IPS-20b (cell line): ENCODE measurements around the gene ZNF532.
"Not testable (repeated sequence)": the region's sequence is repeated elsewhere in the genome, so short reads cannot be mapped to it uniquely, and the experiment has no call there.

Source experiments
- H3K27ac ChIP-seq: one replicate; pipeline ENCODE4 v1.5.1; 2013; ENCODE audit warnings: low read length
- H3K27me3 ChIP-seq: 2 replicates; pipeline ENCODE4 v1.6.1; 2013; ENCODE audit warnings: mild to moderate bottlenecking, low read length, inconsistent platforms; ENCODE audit not compliant: insufficient read depth
- H3K36me3 ChIP-seq: 2 replicates; pipeline ENCODE4 v1.6.1; 2013; ENCODE audit warnings: low read depth, mild to moderate bottlenecking, inconsistent platforms, low read length, moderate library complexity; ENCODE audit not compliant: insufficient read depth
- H3K4me1 ChIP-seq: 2 replicates; pipeline ENCODE4 v1.6.1; 2013; ENCODE audit warnings: mild to moderate bottlenecking, control low read depth, inconsistent platforms, low read length, moderate library complexity; ENCODE audit not compliant: insufficient read depth
- H3K4me3 ChIP-seq: 2 replicates; pipeline ENCODE4 v1.5.1; 2013; ENCODE audit warnings: mild to moderate bottlenecking, low read length, inconsistent platforms
- H3K9ac ChIP-seq: 2 replicates; pipeline ENCODE4 v1.6.1; 2013; ENCODE audit warnings: low read depth, mild to moderate bottlenecking, inconsistent platforms, low read length, moderate library complexity
- H3K9me3 ChIP-seq: 2 replicates; pipeline ENCODE4 v1.6.1; 2013; ENCODE audit warnings: mild to moderate bottlenecking, low read depth, low read length, inconsistent platforms; ENCODE audit not compliant: insufficient read depth

ZNF532 gene

GRCh38 chr18:58864146-58865032, at the start of gene ZNF532:
TSS of gene ZNF532 (plus strand) at chr18:58864877. CDS start in a region left out here.
- Histone ChIP-seq H3K36me3 (peaks cover 49% of the 10 kb centered on the region), H3K9ac (peak within 1 kb of the TSS; percentile 85), H3K4me1 (peaks cover 73% of the 10 kb centered on the region), H3K27ac (peak within 1 kb of the TSS; percentile 94), H3K27me3 (no peaks in the 10 kb centered on the region), H3K9me3 (peaks cover 7% of the 10 kb centered on the region; the same call in 1 of the 2 replicates), H3K4me3 (peak within 1 kb of the TSS; percentile 64)

- H3K36me3 ChIP-seq: no peaks in the 10 kb centered on the region
- no peaks in the 10 kb centered on the region for H3K27me3 ChIP-seq
- no peak overlapping the region for H3K4me3 ChIP-seq
- no peaks in the 10 kb centered on the region; the same call in 1 of the 2 replicates for H3K4me1 ChIP-seq
- H3K9ac ChIP-seq: no peak overlapping the region
- no peaks in the 10 kb centered on the region for H3K9me3 ChIP-seq
- H3K27ac ChIP-seq: no peak overlapping the region
These were observed 45.6 kb upstream of the ZNF532 start for GRCh38 chr18:58819051-58819450.

GRCh38 chr18:58820251-58820650, 44.4 kb upstream of the ZNF532 start:
- Histone ChIP-seq H3K4me1 (no peaks in the 10 kb centered on the region; the same call in 1 of the 2 replicates), H3K4me3 (no peak overlapping the region), H3K27me3 (no peaks in the 10 kb centered on the region), H3K9me3 (no peaks in the 10 kb centered on the region), H3K9ac (no peak overlapping the region), H3K27ac (no peak overlapping the region), H3K36me3 (no peaks in the 10 kb centered on the region)

GRCh38 chr18:58822944-58823343, 41.7 kb upstream of the ZNF532 start:
- Histone ChIP-seq H3K4me1 (no peaks in the 10 kb centered on the region), H3K9ac (no peak overlapping the region)

GRCh38 chr18:58823412-58823811, 41.3 kb upstream of the ZNF532 start:
- H3K27me3 ChIP-seq: no peaks in the 10 kb centered on the region
- H3K27ac ChIP-seq: no peak overlapping the region

More at GRCh38 chr18:58822944-58823343, 41.7 kb upstream of the ZNF532 start:
- Histone ChIP-seq H3K4me3 (no peak overlapping the region), H3K36me3 (no peaks in the 10 kb centered on the region), H3K27ac (no peak overlapping the region), H3K27me3 (no peaks in the 10 kb centered on the region), H3K9me3 (no peaks in the 10 kb centered on the region)

GRCh38 chr18:58826926-58827325, 37.8 kb upstream of the ZNF532 start:
- H3K27me3 ChIP-seq, H3K4me1 ChIP-seq: not testable (repeated sequence)

More at GRCh38 chr18:58823412-58823811, 41.3 kb upstream of the ZNF532 start:
- H3K4me1 ChIP-seq: no peaks in the 10 kb centered on the region
- no peak overlapping the region for H3K9ac ChIP-seq
- no peaks in the 10 kb centered on the region for H3K36me3 ChIP-seq
- no peak overlapping the region for H3K4me3 ChIP-seq
- no peaks in the 10 kb centered on the region for H3K9me3 ChIP-seq

GRCh38 chr18:58827428-58827827, 37.2 kb upstream of the ZNF532 start:
- Histone ChIP-seq H3K4me3 (no peak overlapping the region), H3K9ac (no peak overlapping the region), H3K4me1 (peaks cover 4% of the 10 kb centered on the region; the same call in 1 of the 2 replicates), H3K27ac (no peak overlapping the region), H3K9me3 (no peaks in the 10 kb centered on the region), H3K27me3 (no peaks in the 10 kb centered on the region), H3K36me3 (no peaks in the 10 kb centered on the region)

More at GRCh38 chr18:58826926-58827325, 37.8 kb upstream of the ZNF532 start:
- not testable (repeated sequence) for H3K27ac ChIP-seq, H3K4me3 ChIP-seq, H3K36me3 ChIP-seq, H3K9ac ChIP-seq, H3K9me3 ChIP-seq

GRCh38 chr18:58827886-58828285, 36.8 kb upstream of the ZNF532 start:
- H3K9me3 ChIP-seq: no peaks in the 10 kb centered on the region
- no peak overlapping the region for H3K9ac ChIP-seq
- H3K27me3 ChIP-seq: no peaks in the 10 kb centered on the region
- H3K4me3 ChIP-seq: no peak overlapping the region
- peaks cover 6% of the 10 kb centered on the region; the same call in 1 of the 2 replicates for H3K4me1 ChIP-seq
- no peak overlapping the region for H3K27ac ChIP-seq
- no peaks in the 10 kb centered on the region for H3K36me3 ChIP-seq

- Histone ChIP-seq H3K27ac (no peak overlapping the region), H3K4me3 (no peak overlapping the region), H3K4me1 (peaks cover 6% of the 10 kb centered on the region; the same call in 1 of the 2 replicates), H3K36me3 (no peaks in the 10 kb centered on the region), H3K9ac (no peak overlapping the region), H3K9me3 (no peaks in the 10 kb centered on the region), H3K27me3 (no peaks in the 10 kb centered on the region)
These were observed 36.1 kb upstream of the ZNF532 start for GRCh38 chr18:58828399-58829121.

- H3K27ac ChIP-seq: no peak overlapping the region
- peaks cover 6% of the 10 kb centered on the region; the same call in 1 of the 2 replicates for H3K4me1 ChIP-seq
- no peak overlapping the region for H3K4me3 ChIP-seq
- no peaks in the 10 kb centered on the region for H3K9me3 ChIP-seq
- no peaks in the 10 kb centered on the region for H3K27me3 ChIP-seq
- no peaks in the 10 kb centered on the region for H3K36me3 ChIP-seq
- no peak overlapping the region for H3K9ac ChIP-seq
These were observed 35.4 kb upstream of the ZNF532 start for GRCh38 chr18:58829263-58829662.

- H3K27me3 ChIP-seq, H3K9me3 ChIP-seq, H3K4me3 ChIP-seq, H3K9ac ChIP-seq, H3K4me1 ChIP-seq, H3K36me3 ChIP-seq, H3K27ac ChIP-seq: not testable (repeated sequence)
These were observed 34.8 kb upstream of the ZNF532 start for GRCh38 chr18:58829886-58830285.
